GM21515 (cell line): Measurements from ENCODE around the gene CUBN.

Source experiments
- ATAC-seq: cut with Tn5 transposase; IDR thresholded peaks from one replicate; pipeline ENCODE4 v1.9.1; 2021; ENCODE audit not compliant: unreplicated experiment

The CUBN gene

DNA sequence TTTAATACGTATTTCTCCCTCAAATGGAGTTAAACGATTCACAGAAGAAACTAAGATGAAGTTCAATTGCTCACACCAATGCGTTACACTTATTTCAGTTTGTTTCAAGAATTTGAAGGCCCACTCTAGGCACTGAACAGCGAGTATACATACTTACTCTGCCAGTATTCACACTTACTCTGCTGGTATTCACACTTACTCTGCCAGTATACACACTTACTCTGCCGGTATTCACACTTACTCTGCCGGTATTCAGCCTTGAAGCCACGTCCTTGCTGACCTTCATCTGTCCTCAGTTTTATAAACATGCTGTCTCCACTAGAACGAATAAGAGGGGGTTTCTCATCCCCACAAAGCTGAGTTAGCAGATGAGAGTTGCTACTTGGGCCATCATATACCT lies 86.0 kb downstream of the CUBN start:
- ATAC-seq: no peak

DNA sequence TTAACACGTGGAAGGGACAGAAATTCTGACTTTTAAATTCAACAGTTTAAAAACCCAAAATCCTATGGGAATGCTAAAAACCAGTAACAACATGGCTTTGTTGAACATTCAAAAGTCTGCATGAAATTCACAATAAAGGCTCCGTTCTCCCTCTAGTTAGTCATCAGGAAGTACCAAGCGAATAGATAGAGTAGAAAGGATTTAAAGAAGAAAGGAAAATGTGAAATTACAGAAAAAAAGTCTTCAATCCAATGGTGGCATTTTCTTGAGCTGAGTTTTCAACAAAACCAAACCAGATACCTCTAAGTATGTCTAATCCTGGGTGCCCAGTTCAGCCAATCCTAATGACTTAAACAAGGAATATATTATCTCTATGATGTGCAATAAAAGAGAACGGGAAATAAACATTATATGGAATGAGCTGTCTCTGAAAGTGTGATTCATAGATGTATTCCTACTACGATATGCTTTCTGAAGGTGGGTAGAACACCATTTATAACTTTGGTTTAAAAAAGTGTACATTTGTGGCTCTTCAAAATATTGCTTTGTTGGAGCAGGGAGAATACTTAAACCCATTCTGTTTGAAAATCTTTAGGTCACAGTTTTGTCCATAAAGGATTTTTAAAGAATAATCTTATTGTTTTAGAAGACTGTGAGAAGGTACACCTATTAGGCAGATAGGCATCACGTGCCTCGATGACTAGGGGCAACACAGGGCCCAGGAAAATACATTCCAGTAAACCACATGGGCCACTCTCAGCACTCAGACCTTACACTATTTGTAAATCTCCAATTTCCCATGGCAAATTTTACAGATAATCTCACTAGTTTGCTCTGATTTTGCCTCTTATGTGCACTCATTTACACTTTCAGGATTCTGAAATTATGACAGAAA lies 87.7 kb downstream of the CUBN start:
- no peak for ATAC-seq

- ATAC-seq: no peak
These were observed 91.0 kb downstream of the CUBN start for GRCh38 chr10:17038627-17039026.

DNA sequence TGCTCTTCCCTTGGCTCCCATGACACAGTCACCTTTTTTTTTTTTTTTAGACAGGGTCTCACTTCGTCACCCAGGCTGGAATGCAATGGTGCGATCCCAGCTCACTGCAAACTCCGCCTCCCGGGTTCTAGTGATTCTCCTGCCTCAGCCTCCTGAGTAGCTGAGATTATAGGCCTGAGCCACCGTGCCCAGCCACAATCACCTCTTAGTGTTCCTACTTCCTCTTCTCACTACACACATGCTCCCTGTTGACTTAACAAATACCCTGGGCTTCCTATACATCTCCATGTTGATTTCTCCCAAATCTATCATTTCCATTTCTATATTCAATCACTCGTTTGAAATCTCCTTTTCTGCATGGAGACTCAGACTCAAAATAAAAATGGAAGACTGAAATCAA lies 91.7 kb downstream of the CUBN start:
- ATAC-seq: no peak

DNA sequence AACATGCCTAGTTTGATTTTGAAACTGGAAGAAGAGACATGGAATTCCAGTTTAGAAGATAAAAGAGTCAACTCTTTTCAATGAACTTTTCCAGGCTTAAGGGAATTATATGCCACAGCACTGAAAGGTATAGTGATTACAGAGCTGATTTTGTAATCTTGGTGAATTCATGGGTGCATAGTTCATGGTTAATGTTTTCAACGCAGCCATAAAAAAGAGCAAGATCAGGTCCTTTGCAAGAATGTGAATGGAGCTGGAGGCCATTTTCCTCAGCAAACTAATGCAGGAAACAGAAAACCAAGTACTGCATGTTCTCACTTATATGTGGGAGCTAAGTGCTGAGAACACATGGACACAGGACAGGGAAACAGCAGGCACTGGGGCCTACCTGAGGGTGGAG lies 94.2 kb downstream of the CUBN start:
- no peak for ATAC-seq

GRCh38 chr10:17033529-17034260 lies 95.9 kb downstream of the CUBN start:
- no peak for ATAC-seq

- ATAC-seq: no peak
These were observed 97.7 kb downstream of the CUBN start for GRCh38 chr10:17031637-17032635.

DNA sequence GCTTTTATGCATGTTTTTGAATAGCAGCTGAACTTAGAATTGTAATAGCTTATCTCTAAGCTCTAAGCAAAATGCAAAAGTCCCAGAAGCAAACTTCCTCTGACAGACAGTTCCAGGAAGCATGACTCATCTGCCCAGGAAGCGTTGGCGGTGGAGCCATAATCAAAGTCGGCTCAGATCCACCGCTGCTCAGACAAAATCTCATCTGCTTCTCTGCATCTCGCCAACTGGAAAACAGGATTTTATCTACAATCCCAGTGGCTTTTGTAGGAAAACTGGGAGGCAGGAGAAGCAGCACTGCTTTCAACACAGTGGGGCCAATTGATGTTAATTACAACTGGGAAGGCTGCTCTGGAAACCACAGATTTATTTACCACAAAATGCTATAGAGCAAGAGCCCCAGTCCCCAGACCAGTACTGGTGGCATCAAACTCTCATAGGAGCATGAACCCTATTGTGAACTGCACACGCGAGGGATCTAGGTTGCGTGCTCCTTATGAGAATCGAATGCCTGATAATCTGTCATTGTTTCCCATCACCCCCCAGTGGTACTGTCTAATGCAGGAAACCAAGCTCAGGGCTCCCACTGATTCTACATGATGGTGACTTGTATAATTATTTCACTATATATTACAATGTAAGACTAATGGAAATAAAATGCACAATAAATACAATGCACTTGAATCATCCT lies 99.9 kb downstream of the CUBN start:
- ATAC-seq: no peak

DNA sequence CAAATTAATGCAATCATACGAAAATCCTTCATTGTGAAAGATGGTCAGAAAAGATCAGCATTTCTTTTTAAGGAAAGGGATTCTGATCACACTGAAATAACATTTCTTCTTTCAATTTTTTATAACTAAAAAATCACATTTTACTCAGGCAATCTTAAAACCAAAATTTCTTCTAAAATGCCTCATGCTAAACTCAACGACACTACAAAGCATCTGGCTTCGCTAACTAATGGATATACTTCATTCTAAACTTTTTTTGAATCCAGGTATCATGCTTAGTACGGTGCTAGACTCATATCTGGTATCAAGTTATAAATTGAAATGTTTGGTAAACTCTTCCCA lies 100.4 kb downstream of the CUBN start:
- no peak for ATAC-seq

GRCh38 chr10:17028798-17029197 lies 100.8 kb downstream of the CUBN start:
- ATAC-seq: no peak

DNA sequence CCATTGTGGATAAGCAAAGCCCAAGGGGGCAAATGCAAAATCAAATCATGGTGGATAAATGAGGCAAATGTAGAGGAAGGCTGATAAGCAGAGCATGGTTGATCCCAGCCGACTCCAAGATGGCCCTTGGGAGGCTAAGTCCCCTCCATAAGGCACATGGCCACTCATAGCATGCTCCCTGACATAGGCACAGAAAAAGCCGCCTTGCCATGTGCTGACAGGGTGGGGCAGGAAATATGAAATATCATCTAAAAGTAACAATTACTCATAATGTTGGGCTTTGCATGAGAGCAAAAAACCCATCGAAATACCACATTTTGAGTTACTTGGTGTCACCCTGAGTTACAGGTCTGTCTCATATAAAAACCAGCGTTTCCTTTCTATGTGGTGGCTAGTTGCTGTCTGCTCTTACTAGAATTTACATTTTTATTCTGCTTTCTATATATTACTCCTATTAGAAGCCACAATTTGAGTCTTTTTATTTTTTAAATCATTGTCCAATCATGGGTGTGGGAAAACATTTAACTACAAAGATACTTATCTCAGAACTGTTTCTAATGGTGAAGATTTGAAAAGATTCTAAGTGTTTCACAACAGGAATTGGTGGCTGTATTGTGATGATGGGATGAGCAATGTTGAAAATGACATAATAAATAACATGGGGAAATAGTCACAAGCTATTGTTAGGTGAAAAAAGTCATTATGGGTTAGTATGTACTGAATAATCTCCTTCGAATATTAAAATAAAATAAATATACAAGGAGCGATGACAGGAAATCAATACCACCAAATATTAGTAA lies 102.7 kb downstream of the CUBN start:
- ATAC-seq: peak; percentile 45

- no peak for ATAC-seq
These were observed 103.9 kb downstream of the CUBN start for GRCh38 chr10:17025444-17026295.

- no peak for ATAC-seq
These were observed 105.2 kb downstream of the CUBN start for GRCh38 chr10:17024461-17024860.

- ATAC-seq: peak; percentile 95
These were observed 106.0 kb downstream of the CUBN start for GRCh38 chr10:17023386-17024298.

DNA sequence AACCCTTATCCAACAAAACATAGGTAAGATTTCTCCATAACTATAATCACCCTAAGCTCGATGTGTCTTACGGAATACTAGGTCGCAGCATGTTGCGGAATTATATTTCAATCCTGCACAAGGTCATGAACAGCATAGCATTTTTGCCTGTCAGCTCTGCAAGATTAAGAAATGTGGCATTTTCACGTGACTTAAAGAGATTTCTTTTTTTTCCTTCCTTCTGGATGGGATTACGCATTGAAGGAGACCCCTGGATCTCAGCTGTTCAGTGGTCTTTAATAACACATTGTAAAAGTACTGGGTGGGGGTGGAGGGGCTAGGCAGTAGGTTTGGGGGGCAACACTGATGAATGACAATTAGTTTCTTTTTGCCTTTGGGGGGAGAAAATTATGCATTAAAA lies 106.7 kb downstream of the CUBN start:
- ATAC-seq: no peak

GRCh38 chr10:17022466-17022825 lies 107.2 kb downstream of the CUBN start:
- ATAC-seq: no peak

- ATAC-seq: no peak
These were observed 107.8 kb downstream of the CUBN start for GRCh38 chr10:17021656-17022465.
